Lung (tissue), 16 donors: ENCODE data around the gene KAT8. TPM values are rescaled to one million over a fixed set of nuclear protein-coding genes. Genes with fewer than 3 reads are reported as not detected.

Experiments
- ATAC-seq: fragments of 200-7000 bp; cut with Tn5 transposase; one replicate; pipeline ENCODE4 v1.9.1; 2020; ENCODE audit warnings: moderate number of reproducible peaks; ENCODE audit not compliant: insufficient read depth, low FRiP score
- DNase-seq, 3 donors: peaks; one replicate each; pipeline ENCODE4 v3.0.0-alpha.2; 2013 to 2017
- H3K27ac ChIP-seq, 2 donors: one replicate each; pipeline ENCODE4 v1.5.1; 2013; ENCODE audit warnings: mild to moderate bottlenecking in 2 of 2, moderate library complexity in 2 of 2, control low read depth in 1 of 2, inconsistent platforms in 1 of 2, low read depth in 1 of 2, low read length in 1 of 2
- H3K27me3 ChIP-seq, 3 donors: one replicate each; pipeline ENCODE4 v1.5.1; 2013; ENCODE audit warnings: low read length in 2 of 3; ENCODE audit not compliant: control insufficient read depth in 3 of 3, insufficient read depth in 3 of 3
- H3K36me3 ChIP-seq, 4 donors: one replicate each; pipeline ENCODE4 v1.5.1; 2013; ENCODE audit warnings: low read length in 4 of 4, mild to moderate bottlenecking in 1 of 4, moderate library complexity in 1 of 4; ENCODE audit not compliant: control insufficient read depth in 4 of 4, insufficient read depth in 4 of 4
- H3K4me1 ChIP-seq, 5 donors: one replicate each; pipeline ENCODE4 v1.5.1; 2013; ENCODE audit warnings: low read length in 5 of 5, mild to moderate bottlenecking in 2 of 5, moderate library complexity in 1 of 5; ENCODE audit not compliant: control insufficient read depth in 5 of 5, insufficient read depth in 5 of 5
- H3K4me3 ChIP-seq: one replicate; pipeline ENCODE4 v1.5.1; 2013; ENCODE audit warnings: mild to moderate bottlenecking, control low read depth, moderate library complexity
- H3K9ac ChIP-seq, 2 donors: one replicate each; pipeline ENCODE4 v1.5.1; 2013; ENCODE audit warnings: low read length in 2 of 2, control low read depth in 1 of 2; ENCODE audit not compliant: insufficient read depth in 1 of 2
- H3K9me3 ChIP-seq, 4 donors: one replicate each; pipeline ENCODE4 v1.5.1; 2013; ENCODE audit warnings: low read length in 3 of 4, mild to moderate bottlenecking in 1 of 4, moderate library complexity in 1 of 4; ENCODE audit not compliant: control insufficient read depth in 4 of 4, insufficient read depth in 3 of 4
- WGBS, 2 donors: extraction: QIAGEN DNeasy Blood & Tissue Kit; methylation state at CpG; one replicate each; pipeline ENCODE4 v1.1.7; 2013; 5-methylcytosine and 5-hydroxymethylcytosine counted together
- long read RNA-seq, 5 donors: transcript quantifications; one replicate each; lab custom pipeline, GENCODE V29; 2026
- polyA plus RNA-seq, 2 donors: library from polyadenylated mRNA; stranded (reverse); fragments of 200-250 nt; gene quantifications; one replicate each; pipeline ENCODE4 v1.2.1, GENCODE V29; 2013
- total RNA-seq, 2 donors: library from RNA; depleted of rRNA in 1 of 2; stranded (reverse); fragments of >200 nt in 1 of 2; gene quantifications; one replicate each; pipeline ENCODE4 v1.2.1, GENCODE V29; 2014 to 2021
- TF ChIP-seq, protein P1 (sequence below): IDR thresholded peaks from 2 replicates; pipeline ENCODE4 v1.5.1; 2012; ENCODE audit warnings: mild to moderate bottlenecking; ENCODE audit errors: control extremely low read depth, extremely low read depth
- donor health status: control.
- donor health status: control.
- donor health status: Bipolar disorder and iron deficiency.
- donor health status: healthy.
- donor health status: DM: yes; HTN: yes; CAD: no.

Gene KAT8
- total RNA-seq (10 to 100 TPM; 53.0 to 68.2 TPM), polyA plus RNA-seq (10 to 100 TPM; 53.5 to 73.2 TPM)
- long read RNA-seq, donor 1, transcript KAT8-201 (11 exons, 1,525 nt), result major isoform, 15 of 21 reads
- long read RNA-seq, donor 1, partial matches to known transcripts, result 0 of 21 reads
- long read RNA-seq, donor 1, other reads (novel, unspliced or antisense), result 0 of 21 reads
- long read RNA-seq, donor 2, transcript KAT8-201 (11 exons, 1,525 nt), result major isoform, 9 of 13 reads
- long read RNA-seq, donor 2, partial matches to known transcripts, result 0 of 13 reads
- long read RNA-seq, donor 2, other reads (novel, unspliced or antisense), result 0 of 13 reads
- long read RNA-seq, donor 3, partial matches to known transcripts, result 0 of 6 reads
- long read RNA-seq, donor 3, other reads (novel, unspliced or antisense), result 0 of 6 reads
- long read RNA-seq, donor 4, transcript KAT8-205 (3 exons, 1,051 nt), result major isoform, 5 of 11 reads
- long read RNA-seq, donor 4, partial matches to known transcripts, result 0 of 11 reads
- long read RNA-seq, donor 4, other reads (novel, unspliced or antisense), result 0 of 11 reads
- long read RNA-seq, donor 5, transcript KAT8-205 (3 exons, 1,051 nt), result minor isoform, 8 of 22 reads
- long read RNA-seq, donor 5, transcript KAT8-201 (11 exons, 1,525 nt), result major isoform, 11 of 22 reads
- long read RNA-seq, donor 5, partial matches to known transcripts, result 0 of 22 reads
- long read RNA-seq, donor 5, other reads (novel, unspliced or antisense), result 0 of 22 reads

DNA sequence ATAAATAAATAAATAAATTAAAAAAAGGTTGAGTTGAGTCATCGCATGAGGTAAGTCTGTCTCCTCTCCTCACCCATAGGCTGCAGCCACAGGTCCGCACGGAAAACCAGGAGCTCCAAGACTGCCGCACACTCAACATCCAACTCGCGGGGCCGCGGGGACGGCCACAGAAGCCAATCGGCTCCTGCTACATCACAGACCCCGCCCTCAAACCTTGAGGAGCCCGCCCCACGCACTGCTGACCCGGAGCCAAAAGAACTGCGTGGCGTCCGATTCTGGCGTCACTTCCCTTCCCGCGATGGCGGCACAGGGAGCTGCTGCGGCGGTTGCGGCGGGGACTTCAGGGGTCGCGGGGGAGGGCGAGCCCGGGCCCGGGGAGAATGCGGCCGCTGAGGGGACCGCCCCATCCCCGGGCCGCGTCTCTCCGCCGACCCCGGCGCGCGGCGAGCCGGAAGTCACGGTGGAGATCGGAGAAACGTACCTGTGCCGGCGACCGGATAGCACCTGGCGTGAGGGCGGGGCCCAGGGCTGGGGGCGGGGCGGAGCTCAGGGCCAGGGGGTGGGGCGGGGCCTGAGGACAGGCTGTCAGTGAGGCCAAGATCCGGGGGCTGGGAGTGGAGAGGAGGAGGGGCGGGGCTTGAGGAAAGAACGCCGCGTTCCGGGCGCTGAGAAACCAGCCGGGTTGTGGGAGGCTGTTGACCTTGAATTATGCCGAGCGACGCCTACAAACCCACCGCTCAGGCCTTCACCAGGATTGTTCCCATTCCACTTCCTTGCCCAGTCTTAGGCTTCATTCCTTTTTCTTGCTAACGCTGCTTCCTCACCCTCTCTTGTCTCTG lies at the start of gene KAT8:
Gene KAT8, plus strand, starts transcription at position 281 of the 839 bp plus-strand sequence. Its CDS starts 18 bp downstream, at position 299.
- TF ChIP-seq, protein P1, sequence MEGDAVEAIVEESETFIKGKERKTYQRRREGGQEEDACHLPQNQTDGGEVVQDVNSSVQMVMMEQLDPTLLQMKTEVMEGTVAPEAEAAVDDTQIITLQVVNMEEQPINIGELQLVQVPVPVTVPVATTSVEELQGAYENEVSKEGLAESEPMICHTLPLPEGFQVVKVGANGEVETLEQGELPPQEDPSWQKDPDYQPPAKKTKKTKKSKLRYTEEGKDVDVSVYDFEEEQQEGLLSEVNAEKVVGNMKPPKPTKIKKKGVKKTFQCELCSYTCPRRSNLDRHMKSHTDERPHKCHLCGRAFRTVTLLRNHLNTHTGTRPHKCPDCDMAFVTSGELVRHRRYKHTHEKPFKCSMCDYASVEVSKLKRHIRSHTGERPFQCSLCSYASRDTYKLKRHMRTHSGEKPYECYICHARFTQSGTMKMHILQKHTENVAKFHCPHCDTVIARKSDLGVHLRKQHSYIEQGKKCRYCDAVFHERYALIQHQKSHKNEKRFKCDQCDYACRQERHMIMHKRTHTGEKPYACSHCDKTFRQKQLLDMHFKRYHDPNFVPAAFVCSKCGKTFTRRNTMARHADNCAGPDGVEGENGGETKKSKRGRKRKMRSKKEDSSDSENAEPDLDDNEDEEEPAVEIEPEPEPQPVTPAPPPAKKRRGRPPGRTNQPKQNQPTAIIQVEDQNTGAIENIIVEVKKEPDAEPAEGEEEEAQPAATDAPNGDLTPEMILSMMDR, result no peak
- DNase-seq (peak; percentile 99), ATAC-seq (peak; percentile 98)
- H3K9ac ChIP-seq, result peak within 1 kb of the TSS; percentile 58 to 91
- peak within 1 kb of the TSS; percentile 59 for H3K4me3 ChIP-seq
- H3K4me1 ChIP-seq, result peaks cover 2 to 10% (median 7%) of the 10 kb centered on the region in 5 donors
- WGBS, 2 donors, result 0% methylated on average over 62 to 67 of the region's 68 CpGs
- H3K36me3 ChIP-seq, result peaks cover 18 to 29% (median 22%) of the 10 kb centered on the region in 4 donors
- no peaks in the 10 kb centered on the region for H3K27me3 ChIP-seq
- H3K27ac ChIP-seq, result peak within 1 kb of the TSS; percentile 98 to 99
- H3K9me3 ChIP-seq, result no peaks in the 10 kb centered on the region

DNA sequence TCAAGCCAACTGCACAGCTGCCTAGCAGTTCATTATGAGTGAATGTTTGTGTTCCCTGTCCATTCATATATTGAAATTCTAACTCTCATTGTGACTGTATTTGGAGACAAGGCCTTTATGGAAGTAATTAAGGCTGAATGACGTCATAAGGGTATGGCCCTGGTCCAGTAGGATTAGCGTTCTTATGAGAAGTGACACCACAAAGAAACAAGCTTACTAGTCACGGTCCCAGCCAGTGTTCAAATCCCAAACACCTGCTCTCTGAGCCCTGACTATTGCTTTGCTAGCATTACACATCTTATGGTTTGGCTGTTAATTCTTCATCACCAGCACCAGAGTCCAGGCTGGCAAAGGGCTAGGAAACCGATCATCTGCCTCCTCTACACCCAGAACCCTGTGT lies 45.6 kb upstream of the KAT8 start:
- DNase-seq, result peak in 2 of 3 donors; percentile 41 to 47
- H3K27ac ChIP-seq, result no peak overlapping the region

DNA sequence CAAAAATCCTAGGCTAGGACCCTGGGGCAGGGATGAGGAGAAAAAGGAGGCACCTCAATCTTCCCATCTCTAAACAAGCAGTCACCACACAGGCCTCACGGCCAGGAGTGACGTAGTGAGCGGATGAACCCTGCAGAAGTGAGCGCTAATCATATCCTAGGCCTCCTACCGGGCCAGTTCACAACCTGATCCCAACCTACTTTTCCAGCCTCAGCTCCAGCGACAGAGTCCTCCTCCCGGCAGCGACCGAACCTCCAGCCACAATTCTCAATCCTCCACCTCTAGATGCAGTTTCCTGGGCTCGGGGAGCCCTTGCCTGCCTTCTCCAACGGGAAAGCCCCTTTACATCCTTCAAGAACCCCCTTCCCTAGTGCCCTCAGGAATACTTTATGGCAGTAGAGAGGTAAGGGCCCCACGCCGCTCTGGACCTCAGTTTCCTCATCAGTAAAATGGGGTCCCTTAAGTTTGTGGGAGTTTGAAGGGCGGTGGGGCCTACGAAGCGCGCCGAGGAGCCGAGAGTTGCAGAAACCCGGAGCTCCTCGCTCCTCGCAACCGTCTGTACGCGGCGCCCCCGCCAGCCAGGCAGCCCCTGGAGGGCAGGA lies 44.8 kb upstream of the KAT8 start:
- Histone ChIP-seq H3K27ac (peak overlapping the region; percentile 96), H3K4me3 (peak overlapping the region; percentile 69), H3K4me1 (peaks cover 7 to 19% (median 9%) of the 10 kb centered on the region in 5 donors), H3K9me3 (no peaks in the 10 kb centered on the region), H3K36me3 (peaks cover 5 to 16% (median 11%) of the 10 kb centered on the region in 4 donors), H3K9ac (peak overlapping the region; percentile 82 to 88), H3K27me3 (no peaks in the 10 kb centered on the region)
- WGBS, 2 donors, result 3% methylated on average over 27 of the region's 27 CpGs
- ATAC-seq (no peak), DNase-seq (peak; percentile 20 to 42 (median 38))
- TF ChIP-seq, protein P1, result no peak

More for the DNA sequence above, 45.6 kb upstream of the KAT8 start:
- Histone ChIP-seq H3K9ac (no peak overlapping the region), H3K9me3 (no peaks in the 10 kb centered on the region), H3K36me3 (peaks cover under 1 to 8% (median 5%) of the 10 kb centered on the region in 4 donors), H3K4me1 (peaks cover 7 to 19% (median 9%) of the 10 kb centered on the region in 5 donors), H3K4me3 (no peak overlapping the region), H3K27me3 (no peaks in the 10 kb centered on the region)
- ATAC-seq, result no peak
- TF ChIP-seq, protein P1, result no peak
- WGBS, 2 donors, result 45 to 49% methylated on average over 4 of the region's 4 CpGs
